HepG2 (cell line): ENCODE results near the gene RECQL5. TPM values are rescaled to one million over a fixed set of nuclear protein-coding genes. Genes with fewer than 3 reads are reported as not detected.

Experiments used
- HNF1A ChIP-seq, 2 experiments: sonication (generic) in 1 of 2; formaldehyde crosslinking in 1 of 2; IDR thresholded peaks; 2 replicates each; pipeline versions ENCODE4 v1.4.0 to v1.6.1; 2016 to 2020; ENCODE audit warnings: borderline replicate concordance in 1 of 2, low read depth in 1 of 2, mild to moderate bottlenecking in 1 of 2, missing genetic modification reagents in 1 of 2
- SCMH1 ChIP-seq: sonication (generic); formaldehyde crosslinking; IDR thresholded peaks from 2 replicates; pipeline ENCODE4 v1.9.0; 2021; ENCODE audit warnings: missing genetic modification reagents, mild to moderate bottlenecking, borderline replicate concordance
- SRSF1 ChIP-seq: fragments of 200-400 bp; formaldehyde crosslinking; optimal IDR thresholded peaks from 2 replicates; pipeline ENCODE3; 2017; ENCODE audit warnings: mild to moderate bottlenecking, low read depth, low read length, moderate library complexity
- ZBTB37 ChIP-seq: sonication (generic); formaldehyde crosslinking; IDR thresholded peaks from 2 replicates; pipeline ENCODE4 v1.4.0; 2020; ENCODE audit warnings: mild to moderate bottlenecking, missing genetic modification reagents
- ZNF224 ChIP-seq: sonication (generic); formaldehyde crosslinking; IDR thresholded peaks from 2 replicates; pipeline ENCODE4 v1.5.0; 2020; ENCODE audit warnings: mild to moderate bottlenecking, missing genetic modification reagents
- ZNF557 ChIP-seq: sonication (generic); formaldehyde crosslinking; IDR thresholded peaks from 2 replicates; pipeline ENCODE4 v1.4.0; 2020; ENCODE audit warnings: missing genetic modification reagents
- polyA plus RNA-seq, 8 experiments: library from polyadenylated mRNA; depleted of rRNA in 3 of 8; stranded (reverse) in 7 of 8; unstranded in 1 of 8; fragments of >200 nt; fragmentation: Illumina TruSeq in 4 of 8; extraction: Trizol in 4 of 8; gene quantifications; 2 replicates each; pipeline versions ENCODE4 v1.2.1 to v1.2.3, GENCODE V29; 2011 to 2016; ENCODE audit warnings: low read depth in 4 of 8, missing spikeins in 1 of 8, mixed read lengths in 1 of 8; ENCODE audit not compliant: insufficient read depth in 1 of 8
- total RNA-seq, 5 experiments: library from RNA; depleted of rRNA; stranded (reverse); fragments of >200 nt; fragmentation: Illumina TruSeq; extraction: Trizol; gene quantifications; 2 replicates each; pipeline ENCODE4 v1.2.3, GENCODE V29; 2016; ENCODE audit warnings: low read depth in 1 of 5
- TF ChIP-seq, protein P1 (sequence below): sonication (generic); formaldehyde crosslinking; IDR thresholded peaks from 2 replicates; pipeline ENCODE4 v1.4.0; 2020; ENCODE audit warnings: mild to moderate bottlenecking, missing genetic modification reagents
- TF ChIP-seq, protein P2 (sequence below): sonication (generic); formaldehyde crosslinking; IDR thresholded peaks from 2 replicates; pipeline ENCODE4 v1.5.1; 2020; ENCODE audit warnings: missing genetic modification reagents, mild to moderate bottlenecking, borderline replicate concordance
- TF ChIP-seq, protein P3 (sequence below): sonication (generic); formaldehyde crosslinking; conservative IDR thresholded peaks from 2 replicates; pipeline ENCODE4 v1.4.0; 2020; ENCODE audit warnings: missing genetic modification reagents
- TF ChIP-seq, protein P4 (sequence below): sonication (generic); formaldehyde crosslinking; IDR thresholded peaks from 2 replicates; pipeline ENCODE4 v1.4.0; 2020; ENCODE audit warnings: mild to moderate bottlenecking, low read depth, missing genetic modification reagents

Gene RECQL5
- total and polyA plus RNA-seq, 2 of the 13 experiments (the other 11 are each of a cell fraction or from before 2014, with no cell fraction given): 27.7 to 32.0 TPM

GRCh38 chr17:75666959-75667790, at the start of gene RECQL5, which contains the start of gene SAP30BP (continued):
- TF ChIP-seq, protein P1, sequence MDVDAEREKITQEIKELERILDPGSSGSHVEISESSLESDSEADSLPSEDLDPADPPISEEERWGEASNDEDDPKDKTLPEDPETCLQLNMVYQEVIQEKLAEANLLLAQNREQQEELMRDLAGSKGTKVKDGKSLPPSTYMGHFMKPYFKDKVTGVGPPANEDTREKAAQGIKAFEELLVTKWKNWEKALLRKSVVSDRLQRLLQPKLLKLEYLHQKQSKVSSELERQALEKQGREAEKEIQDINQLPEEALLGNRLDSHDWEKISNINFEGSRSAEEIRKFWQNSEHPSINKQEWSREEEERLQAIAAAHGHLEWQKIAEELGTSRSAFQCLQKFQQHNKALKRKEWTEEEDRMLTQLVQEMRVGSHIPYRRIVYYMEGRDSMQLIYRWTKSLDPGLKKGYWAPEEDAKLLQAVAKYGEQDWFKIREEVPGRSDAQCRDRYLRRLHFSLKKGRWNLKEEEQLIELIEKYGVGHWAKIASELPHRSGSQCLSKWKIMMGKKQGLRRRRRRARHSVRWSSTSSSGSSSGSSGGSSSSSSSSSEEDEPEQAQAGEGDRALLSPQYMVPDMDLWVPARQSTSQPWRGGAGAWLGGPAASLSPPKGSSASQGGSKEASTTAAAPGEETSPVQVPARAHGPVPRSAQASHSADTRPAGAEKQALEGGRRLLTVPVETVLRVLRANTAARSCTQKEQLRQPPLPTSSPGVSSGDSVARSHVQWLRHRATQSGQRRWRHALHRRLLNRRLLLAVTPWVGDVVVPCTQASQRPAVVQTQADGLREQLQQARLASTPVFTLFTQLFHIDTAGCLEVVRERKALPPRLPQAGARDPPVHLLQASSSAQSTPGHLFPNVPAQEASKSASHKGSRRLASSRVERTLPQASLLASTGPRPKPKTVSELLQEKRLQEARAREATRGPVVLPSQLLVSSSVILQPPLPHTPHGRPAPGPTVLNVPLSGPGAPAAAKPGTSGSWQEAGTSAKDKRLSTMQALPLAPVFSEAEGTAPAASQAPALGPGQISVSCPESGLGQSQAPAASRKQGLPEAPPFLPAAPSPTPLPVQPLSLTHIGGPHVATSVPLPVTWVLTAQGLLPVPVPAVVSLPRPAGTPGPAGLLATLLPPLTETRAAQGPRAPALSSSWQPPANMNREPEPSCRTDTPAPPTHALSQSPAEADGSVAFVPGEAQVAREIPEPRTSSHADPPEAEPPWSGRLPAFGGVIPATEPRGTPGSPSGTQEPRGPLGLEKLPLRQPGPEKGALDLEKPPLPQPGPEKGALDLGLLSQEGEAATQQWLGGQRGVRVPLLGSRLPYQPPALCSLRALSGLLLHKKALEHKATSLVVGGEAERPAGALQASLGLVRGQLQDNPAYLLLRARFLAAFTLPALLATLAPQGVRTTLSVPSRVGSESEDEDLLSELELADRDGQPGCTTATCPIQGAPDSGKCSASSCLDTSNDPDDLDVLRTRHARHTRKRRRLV: no peak
- TF ChIP-seq SCMH1 (CRISPR knock-in tag) (no peak), ZBTB37 (CRISPR knock-in tag) (no peak), ZNF224 (0 out of 2 replicates have a peak, but pooled peaks have one; percentile 86), HNF1A (IDR thresholded peaks at IDR 0.05; ENCODE audit: low read depth) (peak; percentile 33; the same call in 1 of the 2 replicates), HNF1A (CRISPR knock-in tag; IDR thresholded peaks at IDR 0.05; ENCODE audit: borderline replicate concordance) (peak; percentile 83; the same call in 1 of the 2 replicates), SRSF1 (peak; percentile 96), ZNF557 (CRISPR knock-in tag) (no peak)
- TF ChIP-seq, protein P2, sequence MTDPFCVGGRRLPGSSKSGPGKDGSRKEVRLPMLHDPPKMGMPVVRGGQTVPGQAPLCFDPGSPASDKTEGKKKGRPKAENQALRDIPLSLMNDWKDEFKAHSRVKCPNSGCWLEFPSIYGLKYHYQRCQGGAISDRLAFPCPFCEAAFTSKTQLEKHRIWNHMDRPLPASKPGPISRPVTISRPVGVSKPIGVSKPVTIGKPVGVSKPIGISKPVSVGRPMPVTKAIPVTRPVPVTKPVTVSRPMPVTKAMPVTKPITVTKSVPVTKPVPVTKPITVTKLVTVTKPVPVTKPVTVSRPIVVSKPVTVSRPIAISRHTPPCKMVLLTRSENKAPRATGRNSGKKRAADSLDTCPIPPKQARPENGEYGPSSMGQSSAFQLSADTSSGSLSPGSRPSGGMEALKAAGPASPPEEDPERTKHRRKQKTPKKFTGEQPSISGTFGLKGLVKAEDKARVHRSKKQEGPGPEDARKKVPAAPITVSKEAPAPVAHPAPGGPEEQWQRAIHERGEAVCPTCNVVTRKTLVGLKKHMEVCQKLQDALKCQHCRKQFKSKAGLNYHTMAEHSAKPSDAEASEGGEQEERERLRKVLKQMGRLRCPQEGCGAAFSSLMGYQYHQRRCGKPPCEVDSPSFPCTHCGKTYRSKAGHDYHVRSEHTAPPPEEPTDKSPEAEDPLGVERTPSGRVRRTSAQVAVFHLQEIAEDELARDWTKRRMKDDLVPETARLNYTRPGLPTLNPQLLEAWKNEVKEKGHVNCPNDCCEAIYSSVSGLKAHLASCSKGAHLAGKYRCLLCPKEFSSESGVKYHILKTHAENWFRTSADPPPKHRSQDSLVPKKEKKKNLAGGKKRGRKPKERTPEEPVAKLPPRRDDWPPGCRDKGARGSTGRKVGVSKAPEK (CRISPR knock-in tag): no peak
- TF ChIP-seq, protein P3, sequence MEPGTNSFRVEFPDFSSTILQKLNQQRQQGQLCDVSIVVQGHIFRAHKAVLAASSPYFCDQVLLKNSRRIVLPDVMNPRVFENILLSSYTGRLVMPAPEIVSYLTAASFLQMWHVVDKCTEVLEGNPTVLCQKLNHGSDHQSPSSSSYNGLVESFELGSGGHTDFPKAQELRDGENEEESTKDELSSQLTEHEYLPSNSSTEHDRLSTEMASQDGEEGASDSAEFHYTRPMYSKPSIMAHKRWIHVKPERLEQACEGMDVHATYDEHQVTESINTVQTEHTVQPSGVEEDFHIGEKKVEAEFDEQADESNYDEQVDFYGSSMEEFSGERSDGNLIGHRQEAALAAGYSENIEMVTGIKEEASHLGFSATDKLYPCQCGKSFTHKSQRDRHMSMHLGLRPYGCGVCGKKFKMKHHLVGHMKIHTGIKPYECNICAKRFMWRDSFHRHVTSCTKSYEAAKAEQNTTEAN (CRISPR knock-in tag): no peak; the same call in 1 of the 2 replicates
- TF ChIP-seq, protein P4, sequence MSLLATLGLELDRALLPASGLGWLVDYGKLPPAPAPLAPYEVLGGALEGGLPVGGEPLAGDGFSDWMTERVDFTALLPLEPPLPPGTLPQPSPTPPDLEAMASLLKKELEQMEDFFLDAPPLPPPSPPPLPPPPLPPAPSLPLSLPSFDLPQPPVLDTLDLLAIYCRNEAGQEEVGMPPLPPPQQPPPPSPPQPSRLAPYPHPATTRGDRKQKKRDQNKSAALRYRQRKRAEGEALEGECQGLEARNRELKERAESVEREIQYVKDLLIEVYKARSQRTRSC (CRISPR knock-in tag): no peak
